Left lung (tissue), 10 donors: Measurements from ENCODE around the gene PSMG2. TPM values are rescaled to one million over a fixed set of nuclear protein-coding genes. Genes with fewer than 3 reads are reported as not detected.

Experiments used
- ATAC-seq: fragments of 200-7000 bp; cut with Tn5 transposase; one replicate; pipeline ENCODE4 v1.9.1; 2020; ENCODE audit warnings: moderate library complexity
- DNase-seq, 4 donors: peaks; one replicate each; pipeline ENCODE4 v3.0.0-alpha.2; 2013 to 2020
- H3K27ac ChIP-seq, 2 donors: fragments of 200-600 bp; sonication (generic) in 1 of 2; one replicate each; pipeline versions ENCODE4 v1.5.0 to v1.8.0; 2020 to 2021
- H3K27me3 ChIP-seq, 2 donors: fragments of 200-600 bp; sonication (generic) in 1 of 2; one replicate each; pipeline versions ENCODE4 v1.5.0 to v1.8.0; 2020 to 2021
- H3K36me3 ChIP-seq, 2 donors: fragments of 200-600 bp; sonication (generic) in 1 of 2; one replicate each; pipeline versions ENCODE4 v1.5.0 to v1.8.0; 2020 to 2021
- H3K4me1 ChIP-seq, 2 donors: fragments of 200-600 bp; one replicate each; pipeline ENCODE4 v1.8.0; 2021
- H3K4me3 ChIP-seq, 2 donors: fragments of 200-600 bp; sonication (generic) in 1 of 2; one replicate each; pipeline versions ENCODE4 v1.5.0 to v1.8.0; 2020 to 2021; ENCODE audit warnings: mild to moderate bottlenecking in 1 of 2
- H3K9me3 ChIP-seq, 2 donors: fragments of 200-600 bp; sonication (generic) in 1 of 2; one replicate each; pipeline versions ENCODE4 v1.5.0 to v1.8.0; 2020 to 2021
- CTCF ChIP-seq, 2 donors: fragments of 200-600 bp; sonication (generic) in 1 of 2; IDR thresholded peaks; one replicate each; pipeline versions ENCODE4 v1.5.0 to v1.8.0; 2021; ENCODE audit warnings: antibody characterized with exemption in 2 of 2
- intact Hi-C, 2 donors: fragments of 100-400 bp; cut with DNase I; formaldehyde crosslinking; loops; one replicate each; pipeline versions ENCODE4 v1.11.2 to v1.14.2; 2022
- polyA plus RNA-seq, 6 donors: library from polyadenylated mRNA; unstranded; fragments of 120-200 nt; gene quantifications; one replicate each; pipeline ENCODE4 v1.2.1, GENCODE V29; 2013; ENCODE audit not compliant: insufficient read length in 6 of 6
- total RNA-seq, 2 donors: library from RNA; stranded (reverse); fragmentation: NEBNext Ultra II Directional; extraction: Animal tissue kit (Norgen Biotek cat#: 25700); gene quantifications; one replicate each; pipeline ENCODE4 v1.2.1, GENCODE V29; 2021
- donor health status: DM: no; HTN: yes; CAD: no.
- donor health status: DM: no; HTN: no; CAD: no.

The PSMG2 gene
- total and polyA plus RNA-seq, 8 donors = 63.0 to 78.2 (median 71.4) TPM

- H3K27me3 ChIP-seq = no peaks in the 10 kb centered on the region
- no peaks in the 10 kb centered on the region for H3K36me3 ChIP-seq
- no peak for TF ChIP-seq CTCF (IDR thresholded peaks at IDR 0.05)
- no peak overlapping the region for H3K4me3 ChIP-seq
- no peaks in the 10 kb centered on the region for H3K4me1 ChIP-seq
- DNase-seq (no peak), ATAC-seq (no peak)
- H3K9me3 ChIP-seq = no peaks in the 10 kb centered on the region
- H3K27ac ChIP-seq = no peak overlapping the region
- intact Hi-C loops = no loop called here
These were observed 72.1 kb downstream of the PSMG2 start for GRCh38 chr18:12774982-12775381.

Other genes starting within 250 kb of the PSMG2 start
- 10 to 100 TPM; 43.8 to 50.4 TPM for gene SPIRE1, start 44.9 kb upstream of the PSMG2 start, total RNA-seq
- 10 to 100 TPM; 12.1 to 16.9 (median 14.4) TPM for gene SPIRE1, start 44.9 kb upstream of the PSMG2 start, polyA plus RNA-seq
- gene CEP76, start 319 bp upstream of the PSMG2 start, total RNA-seq = 1 to 10 TPM; 5.2 TPM
- 10 to 100 TPM in 5 of 6 donors, 1 to 10 TPM in 1; 9.5 to 12.7 (median 11.8) TPM for gene CEP76, start 319 bp upstream of the PSMG2 start, polyA plus RNA-seq
- 10 to 100 TPM; 35.6 to 50.1 TPM for gene PTPN2, start 181.2 kb downstream of the PSMG2 start, total RNA-seq
- 10 to 100 TPM; 58.1 to 75.8 (median 69.8) TPM for gene PTPN2, start 181.2 kb downstream of the PSMG2 start, polyA plus RNA-seq
- 10 to 100 TPM; 28.3 to 49.9 TPM for gene SEH1L, start 245.0 kb downstream of the PSMG2 start, total RNA-seq
- 10 to 100 TPM; 32.7 to 37.3 (median 34.1) TPM for gene SEH1L, start 245.0 kb downstream of the PSMG2 start, polyA plus RNA-seq